ENCODE data around the gene MACROD2.

MACROD2 gene

DNA sequence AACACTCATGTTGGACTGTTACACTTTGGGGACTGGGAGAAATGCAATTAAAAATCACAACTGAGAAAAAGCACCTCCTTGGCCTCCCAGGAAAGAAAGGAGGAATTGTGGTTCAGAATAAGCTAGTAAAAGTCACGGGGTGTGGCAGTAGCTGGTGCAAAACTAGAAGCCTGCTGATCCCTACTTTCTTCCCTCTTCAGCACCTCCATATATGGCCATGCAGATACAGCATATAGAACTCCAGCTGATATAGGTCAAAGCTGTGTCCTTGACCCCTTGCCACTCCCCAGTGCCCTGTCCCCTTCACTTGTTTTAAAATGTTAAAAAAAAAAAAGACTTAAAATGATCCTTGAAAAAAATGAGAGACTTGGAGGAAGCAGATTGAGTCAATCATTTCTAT lies 347.6 kb downstream of the MACROD2 start:
- DNase-seq = no peak

DNA sequence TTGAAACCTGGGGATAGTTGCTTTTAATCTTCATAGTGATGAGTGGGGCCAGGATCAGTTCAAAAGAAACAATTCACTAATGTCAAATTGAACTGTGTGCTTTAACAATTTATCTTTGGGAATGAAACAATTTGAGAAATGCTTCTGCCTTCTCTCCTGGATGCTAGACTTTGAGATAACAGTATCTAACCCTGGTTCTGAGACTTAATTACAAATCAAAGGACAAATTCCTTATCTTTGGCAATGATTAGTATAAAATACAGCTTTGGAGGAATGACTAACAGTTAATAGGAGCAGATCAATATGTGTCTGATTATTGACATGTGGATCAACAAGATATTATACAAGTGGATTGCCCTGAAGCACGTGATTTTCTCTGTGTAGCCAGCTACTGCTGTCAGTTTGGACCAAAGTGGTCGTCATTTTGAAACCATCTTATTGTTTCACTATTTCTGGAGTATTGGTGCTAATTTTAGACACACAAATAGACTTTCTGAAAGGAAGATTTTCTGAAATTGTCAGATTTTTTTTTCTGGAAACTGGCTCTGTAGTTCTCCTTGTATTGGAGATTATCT lies 348.3 kb downstream of the MACROD2 start:
- DNase-seq = no peak

DNA sequence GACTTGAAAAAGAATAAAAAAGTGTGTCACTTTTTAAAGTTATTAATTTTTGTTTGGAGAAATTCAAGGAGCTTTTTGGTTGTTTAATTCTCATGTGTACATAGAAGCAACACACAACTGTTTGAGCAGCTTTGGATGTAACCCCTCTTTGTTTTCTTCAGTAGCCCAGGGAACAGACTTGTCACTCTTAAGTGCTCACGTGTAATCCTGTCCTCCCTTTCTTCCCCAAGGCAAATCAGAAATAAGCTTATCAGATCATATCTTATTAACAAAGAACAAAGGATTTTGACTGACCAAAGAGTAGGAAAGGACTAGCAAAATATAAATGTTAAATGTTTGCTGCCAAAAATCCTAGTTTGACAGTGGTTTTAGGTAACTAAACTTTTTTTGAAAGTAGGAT lies 349.4 kb downstream of the MACROD2 start:
- DNase-seq = no peak

DNA sequence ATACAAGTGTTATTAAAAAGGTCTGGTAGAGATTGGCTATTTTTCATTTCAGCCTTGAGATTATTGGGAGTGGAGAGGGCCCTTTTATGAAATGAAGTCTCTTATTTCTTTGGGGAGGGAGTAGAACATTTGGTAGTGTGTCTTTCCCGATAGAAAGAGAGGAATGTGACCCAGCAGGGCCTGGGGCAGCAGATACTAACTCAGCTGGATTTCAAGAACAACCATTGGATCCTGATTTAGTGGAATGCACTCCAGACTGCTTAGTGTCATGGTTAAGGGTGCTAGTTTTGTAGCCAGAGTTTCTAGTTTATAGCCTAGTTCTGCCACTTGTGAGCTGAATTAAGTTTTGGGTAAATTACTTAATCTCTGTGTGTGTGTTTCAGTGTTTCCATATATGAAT lies 360.5 kb downstream of the MACROD2 start:
- DNase-seq = no peak

DNA sequence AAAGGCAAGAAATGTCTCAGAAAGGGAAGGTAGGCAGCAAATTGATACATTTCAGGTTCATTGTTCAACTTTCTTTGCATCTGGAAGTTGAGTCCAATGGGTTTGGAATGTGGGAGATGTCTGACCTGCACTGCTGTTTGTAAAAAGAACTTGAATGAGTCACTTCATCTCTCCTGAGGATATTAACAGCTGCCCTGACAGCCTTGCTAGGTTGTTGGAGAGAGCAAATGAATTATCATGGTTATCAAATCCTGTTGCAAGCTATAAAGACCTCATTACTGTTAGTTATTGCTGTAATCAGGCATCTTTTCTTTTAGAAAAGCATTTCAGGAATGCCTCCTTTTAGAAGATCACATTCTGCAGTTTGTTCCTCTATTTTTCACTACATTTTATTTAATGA lies 365.1 kb downstream of the MACROD2 start:
- no peak for DNase-seq

DNA sequence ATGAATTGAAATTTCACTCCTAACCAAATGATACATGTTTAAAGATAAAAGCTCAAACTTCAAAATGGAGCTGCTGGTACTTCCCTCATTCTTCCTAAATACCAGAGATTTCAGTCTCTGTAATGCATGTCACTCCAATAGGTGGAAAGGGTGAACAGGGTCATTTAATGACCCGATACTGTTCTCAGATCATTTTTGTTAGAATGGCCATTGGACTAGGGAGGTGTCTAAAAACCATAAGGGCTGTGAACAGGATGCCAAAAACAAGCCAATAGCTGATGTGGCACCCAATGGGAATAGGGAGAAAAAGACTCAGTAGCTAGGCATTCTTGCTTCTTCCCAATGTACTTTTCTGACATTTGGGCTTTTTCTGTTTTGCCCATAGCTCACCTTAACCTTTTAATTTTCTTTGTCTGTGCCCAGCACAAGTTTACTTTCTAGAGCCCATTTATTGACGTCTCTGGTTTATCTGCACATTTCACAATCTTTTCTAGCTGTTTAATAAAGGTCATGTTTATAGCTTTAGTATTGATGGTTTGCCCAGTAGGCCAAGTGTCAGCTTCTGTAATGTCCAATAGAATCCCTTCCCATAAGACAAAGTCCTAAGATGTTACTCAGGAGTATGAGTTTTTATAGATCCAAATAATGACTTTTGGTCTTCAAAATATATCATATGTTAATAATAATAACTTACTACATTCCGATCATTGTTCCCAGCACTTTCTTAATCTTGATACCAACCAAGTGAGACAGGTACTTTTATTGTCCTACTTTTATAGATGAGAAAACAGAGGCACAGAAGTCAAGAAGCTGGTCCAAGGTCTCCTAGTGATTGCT lies 366.4 kb downstream of the MACROD2 start:
- no peak for DNase-seq

DNA sequence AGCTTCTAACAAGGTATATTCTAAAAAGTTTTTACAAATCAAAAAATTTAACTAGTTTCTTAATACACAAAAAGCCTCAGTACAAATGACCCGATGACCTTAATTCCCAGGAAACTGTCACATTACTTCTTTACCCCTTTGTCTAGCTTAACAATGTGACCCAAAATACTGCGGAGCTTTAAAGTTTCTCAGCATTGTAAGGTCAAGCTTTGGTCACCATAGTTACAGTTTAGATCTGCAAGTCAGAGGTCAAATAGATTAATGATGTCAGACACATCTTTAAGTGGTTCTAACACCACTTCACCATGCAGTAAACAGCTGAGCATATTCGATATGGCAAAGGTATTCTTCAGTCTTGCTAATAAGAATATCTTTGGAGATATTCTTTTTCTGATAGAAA lies 378.9 kb downstream of the MACROD2 start:
- DNase-seq = no peak

DNA sequence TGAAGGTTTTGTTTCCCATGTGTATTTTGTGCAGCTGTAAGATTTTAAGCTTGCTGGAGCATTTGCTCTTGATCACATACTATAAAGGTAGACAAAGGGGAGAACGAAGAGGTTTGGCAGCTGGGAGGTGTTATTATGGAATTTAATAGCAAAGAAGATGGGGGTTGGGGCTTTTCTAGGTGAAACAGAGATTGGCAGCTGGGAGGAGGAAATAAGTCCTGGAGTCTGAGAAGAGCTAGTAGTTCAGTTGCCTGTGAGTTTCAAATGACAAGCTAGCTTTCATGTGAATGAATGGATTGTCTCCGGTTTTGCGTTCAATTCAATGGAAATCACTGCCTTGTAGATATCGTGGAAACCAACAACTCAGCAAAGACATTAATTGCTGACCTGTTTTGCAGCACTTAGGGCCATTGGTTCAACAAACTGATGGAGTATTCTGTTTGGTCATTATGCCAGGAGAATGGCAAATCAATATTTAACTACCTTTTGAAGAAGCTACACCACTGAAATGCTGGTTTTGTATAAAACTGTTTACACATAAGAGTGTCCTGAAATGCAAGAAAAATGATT lies 380.2 kb downstream of the MACROD2 start:
- no peak for DNase-seq

DNA sequence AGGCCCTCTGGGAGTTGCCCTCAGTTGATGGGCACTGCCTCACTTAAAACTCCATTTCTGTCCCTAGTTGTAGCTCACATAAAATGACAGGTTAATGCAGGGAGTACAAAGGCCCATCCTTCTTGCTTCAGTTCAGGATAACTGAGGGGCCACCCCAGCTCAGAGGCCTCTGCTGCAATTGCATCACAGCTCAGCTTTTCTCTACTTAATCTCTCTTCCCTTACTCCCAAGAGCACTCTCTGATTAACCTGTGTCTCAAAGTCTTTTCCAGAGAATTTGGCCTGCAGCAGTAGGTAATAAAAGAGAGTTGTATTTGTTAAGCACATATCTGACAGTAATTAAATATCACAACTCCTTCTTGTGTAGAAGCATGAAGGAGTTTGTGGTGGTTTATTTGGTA lies 383.0 kb downstream of the MACROD2 start:
- DNase-seq = no peak

DNA sequence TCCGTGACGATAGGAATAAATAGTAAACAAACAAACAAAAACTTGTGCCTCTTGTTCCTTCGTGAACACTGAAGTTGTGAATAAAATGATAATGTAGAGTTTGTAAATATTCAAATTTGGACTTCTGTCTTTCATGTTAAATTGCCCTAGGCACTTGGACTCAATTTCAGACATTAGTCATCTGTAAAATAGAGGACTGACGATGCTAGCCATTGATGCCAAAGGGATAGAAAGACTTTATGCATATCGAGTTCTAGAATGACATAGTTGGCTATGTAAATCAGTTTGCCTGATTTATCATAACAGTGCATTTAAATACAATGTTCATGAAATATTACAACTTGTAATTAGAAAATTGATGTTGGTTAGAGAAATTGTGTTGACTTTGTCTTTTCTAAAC lies 388.0 kb downstream of the MACROD2 start:
- no peak for DNase-seq

DNA sequence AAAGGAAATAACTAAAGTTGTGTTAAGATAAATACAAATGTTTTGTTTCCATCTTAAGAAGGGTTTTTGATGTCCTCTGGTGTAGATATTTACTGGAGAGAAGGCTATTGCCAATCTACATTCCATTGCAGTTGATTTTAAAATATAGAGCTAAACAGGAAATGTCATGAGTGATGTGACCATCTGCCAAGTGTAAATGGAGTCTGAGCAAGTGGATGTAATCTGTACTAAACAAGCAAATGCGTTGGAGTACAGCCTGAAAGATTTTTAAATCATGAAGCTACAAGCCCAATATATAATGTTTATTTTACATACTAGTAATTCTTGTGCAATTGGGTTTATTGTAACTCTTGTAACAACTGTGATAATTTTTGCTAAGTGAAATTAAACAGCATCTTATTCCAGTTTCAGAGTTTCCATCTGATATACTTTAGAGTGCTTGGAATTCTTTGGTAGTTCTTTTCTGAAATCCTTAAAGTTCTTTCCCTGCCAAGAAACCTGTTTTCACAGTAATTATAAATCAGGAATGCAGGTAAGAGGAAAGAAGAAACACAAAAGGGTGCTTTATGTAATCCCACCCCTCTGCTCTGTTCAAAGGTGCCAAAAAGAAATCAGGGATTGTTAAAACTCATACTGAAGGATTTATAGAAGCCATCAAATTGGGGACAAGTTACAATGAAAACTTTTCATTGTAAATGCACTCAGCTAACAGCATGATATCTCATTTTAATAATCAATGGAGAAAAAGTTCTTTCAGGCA lies 389.3 kb downstream of the MACROD2 start:
- no peak for DNase-seq

DNA sequence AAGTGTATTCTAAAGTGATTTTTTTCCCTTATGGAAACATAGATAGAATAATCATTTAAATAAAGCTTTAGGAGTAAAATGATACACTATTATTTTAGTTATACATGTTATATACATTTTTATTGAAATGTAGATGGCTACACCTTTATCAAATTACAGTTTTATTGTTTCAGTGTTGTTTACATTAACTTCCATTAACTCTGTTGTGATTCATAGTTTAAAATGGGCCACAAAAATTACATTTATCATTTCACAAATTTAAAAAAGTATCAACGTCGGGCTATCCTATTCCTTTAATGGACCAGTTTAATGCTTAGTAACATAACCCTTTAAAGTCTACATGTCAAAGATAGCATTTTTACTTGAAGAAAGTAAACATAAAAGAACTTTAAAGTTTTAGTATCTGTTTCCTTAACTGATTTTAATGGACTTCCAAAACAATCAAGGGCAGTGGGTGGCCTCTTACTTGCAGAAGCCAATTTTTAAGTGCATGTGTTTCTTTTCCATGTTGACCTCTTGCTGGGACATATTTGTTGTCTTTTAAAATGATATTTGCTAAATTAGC lies 389.9 kb downstream of the MACROD2 start:
- DNase-seq = no peak

DNA sequence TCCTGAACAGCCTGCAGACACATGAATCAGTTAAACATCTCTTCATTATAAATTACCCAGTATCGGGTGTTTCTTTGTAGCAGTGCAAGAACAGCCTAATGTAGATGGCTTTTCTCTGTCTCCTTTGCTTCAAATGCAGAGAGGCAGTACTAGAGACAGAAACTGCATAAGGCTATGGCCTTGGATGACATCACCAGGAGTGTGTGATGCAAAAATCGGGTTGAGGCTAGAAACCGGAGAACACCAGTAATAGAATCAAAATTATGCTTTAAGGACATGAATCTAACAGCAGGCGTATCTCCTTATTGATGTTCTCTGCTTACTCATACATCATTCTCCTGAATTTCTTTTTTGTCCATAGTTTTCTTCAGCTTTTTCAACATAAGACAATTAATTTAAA lies 391.4 kb downstream of the MACROD2 start:
- no peak for DNase-seq

DNA sequence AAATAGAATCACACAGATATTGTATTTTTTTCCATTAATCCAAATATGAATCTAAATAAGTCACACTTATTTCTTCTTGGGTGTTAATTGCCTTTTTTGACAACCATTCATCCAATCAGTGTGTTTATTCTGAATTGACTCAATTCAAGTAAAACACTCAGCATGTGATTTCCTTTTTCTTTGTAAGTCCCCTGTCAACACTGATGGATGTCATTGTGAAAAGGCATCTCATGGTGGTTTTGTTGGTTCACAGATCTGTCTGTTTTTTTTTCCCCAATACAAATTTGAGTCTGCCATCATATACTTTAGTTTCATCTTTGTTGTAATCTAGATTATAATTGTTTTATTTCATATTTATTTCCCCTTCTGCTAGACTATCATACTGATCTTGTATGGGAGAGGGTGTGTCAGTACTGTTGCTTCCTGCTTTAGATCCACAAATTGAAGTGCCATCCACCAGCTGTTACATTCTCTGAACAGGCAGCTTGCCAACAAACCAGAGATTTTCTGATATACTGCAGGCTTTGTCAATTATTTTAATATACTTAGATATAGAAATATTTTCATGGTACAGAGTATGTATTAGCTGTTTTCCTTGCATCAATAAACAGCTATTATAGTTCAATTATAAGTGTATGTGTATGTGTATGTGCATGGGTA lies 406.3 kb downstream of the MACROD2 start:
- DNase-seq = no peak

DNA sequence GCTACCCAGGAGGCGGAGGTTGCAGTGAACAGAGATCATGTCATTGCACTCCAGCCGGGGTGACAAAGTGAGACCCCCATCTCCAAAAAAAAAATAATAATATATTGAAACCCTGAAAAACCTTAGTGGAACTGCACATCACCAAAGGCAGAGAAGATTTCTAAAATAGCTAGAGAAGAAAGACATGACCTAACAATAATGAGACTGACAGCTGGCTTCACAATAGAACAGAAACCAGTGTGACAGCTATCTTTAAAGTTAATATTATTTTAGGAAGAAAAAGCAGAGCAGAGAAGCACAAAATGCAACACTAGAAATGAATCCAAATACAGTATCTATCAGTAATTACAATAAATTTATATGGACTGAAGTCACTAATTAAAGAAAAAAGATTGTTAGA lies 409.2 kb downstream of the MACROD2 start:
- no peak for DNase-seq

DNA sequence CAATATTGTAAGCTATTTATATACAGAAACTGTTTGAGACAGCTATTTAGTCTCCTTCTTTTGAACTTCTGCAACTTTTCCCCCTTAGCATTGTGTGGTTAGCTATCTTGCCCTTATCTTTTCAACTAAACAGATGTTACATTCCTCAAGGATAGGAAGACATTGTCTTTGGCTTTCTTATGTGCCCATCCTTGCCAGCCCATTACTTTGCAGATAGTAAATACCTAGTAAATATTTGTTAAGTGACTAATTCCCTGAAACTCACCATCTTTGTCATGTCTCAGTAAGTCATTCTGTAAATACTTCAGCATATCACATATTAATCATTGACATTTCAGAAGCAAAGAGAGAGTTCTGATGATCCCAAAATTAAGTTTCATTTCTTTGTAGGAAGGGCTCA lies 411.2 kb downstream of the MACROD2 start:
- DNase-seq = no peak

DNA sequence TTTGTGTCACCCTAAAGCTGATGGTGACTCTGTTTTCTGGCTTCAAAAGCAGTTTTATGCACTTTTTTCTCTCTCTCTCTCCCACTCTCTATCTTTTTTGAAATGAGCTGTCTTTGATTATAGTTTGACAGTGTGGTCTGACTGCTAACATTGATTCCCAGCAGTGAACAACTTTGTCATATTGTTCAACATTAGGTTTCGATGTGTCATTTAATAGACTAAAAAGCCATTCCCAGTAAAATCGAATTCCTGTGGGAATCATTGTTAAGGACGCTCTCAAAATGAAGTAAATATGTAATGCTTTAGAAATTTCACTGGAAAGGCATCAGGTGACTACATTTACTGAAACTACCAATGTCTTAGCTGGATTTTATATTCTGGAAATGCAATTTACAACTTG lies 412.0 kb downstream of the MACROD2 start:
- no peak for DNase-seq

DNA sequence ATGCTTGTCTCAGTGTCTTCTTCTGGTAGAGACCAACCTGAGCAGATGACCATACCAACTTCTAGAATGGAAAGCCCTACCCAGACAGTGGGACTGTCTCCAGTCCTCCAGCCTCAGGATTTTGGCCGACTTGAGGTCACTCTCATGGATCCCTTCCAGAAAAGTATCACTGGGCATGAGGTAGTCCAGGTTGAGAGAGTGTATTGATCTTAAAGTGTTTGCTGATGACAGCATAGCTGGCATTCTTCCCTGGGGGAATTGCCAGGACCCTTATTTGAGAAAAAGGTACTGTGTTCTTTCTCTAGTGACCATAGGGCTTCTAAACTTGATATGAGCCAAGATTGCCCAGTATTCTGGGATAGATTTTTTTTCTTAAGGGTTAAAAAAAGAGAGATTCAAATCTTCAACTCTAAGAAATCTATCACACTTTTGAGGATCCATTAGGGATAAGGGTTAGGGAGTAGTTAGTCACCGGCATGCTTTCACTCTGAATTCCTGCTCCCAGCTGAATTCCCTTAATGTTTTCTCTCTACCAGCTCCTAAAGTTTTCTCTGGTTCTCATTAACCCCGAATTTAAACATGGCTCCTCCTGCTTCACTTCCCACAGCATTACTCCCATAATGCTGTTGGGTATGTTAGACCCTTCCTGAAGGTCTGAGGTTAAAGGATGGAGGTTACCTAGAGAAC lies 415.7 kb downstream of the MACROD2 start:
- no peak for DNase-seq

DNA sequence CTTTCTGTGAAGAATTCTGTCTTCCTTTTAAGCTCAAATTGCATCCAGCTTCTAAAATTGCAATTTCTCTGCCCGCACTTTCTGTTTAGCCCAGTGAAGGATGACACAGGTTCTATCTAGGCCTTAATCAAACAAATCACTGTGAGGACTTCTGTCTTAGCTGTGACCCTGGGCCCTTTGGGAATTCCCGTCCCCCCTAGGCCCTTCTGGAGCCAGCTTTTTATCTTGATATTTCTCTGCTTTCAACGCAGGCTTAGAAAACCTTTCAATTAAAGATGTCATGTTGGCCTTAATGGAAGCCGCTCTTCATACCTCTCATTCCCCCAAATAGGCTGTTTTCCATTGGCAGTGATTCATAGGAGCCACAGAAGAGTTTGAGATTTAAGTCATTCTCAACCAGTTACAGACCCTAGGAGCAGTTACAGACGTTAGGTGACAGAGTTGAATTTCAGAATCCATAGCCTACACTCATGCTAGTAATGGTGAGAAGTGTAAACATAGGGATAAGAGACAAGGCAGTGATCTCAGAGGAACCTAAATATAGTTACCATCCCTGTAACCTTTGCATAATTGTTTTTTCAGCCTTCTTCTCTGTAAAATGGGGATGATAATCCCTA lies 416.9 kb downstream of the MACROD2 start:
- DNase-seq = no peak

DNA sequence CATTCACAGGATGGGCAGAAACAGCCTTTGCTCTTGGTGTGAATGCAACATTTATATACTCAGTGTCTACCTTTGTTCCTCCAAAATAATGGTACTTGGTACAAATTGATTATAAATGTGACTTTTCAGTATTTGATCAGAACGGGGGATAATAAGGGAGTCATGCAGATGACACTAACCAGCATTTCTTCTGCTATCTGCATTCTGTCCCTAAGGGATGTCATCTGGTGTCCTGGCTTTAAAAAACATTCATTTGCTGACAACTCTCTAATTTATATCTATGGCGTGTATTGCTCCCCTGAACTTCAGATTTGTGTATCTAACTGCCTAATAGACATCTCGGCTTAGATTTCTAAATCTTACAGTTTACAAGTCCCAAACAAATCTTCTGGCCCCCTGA lies 418.5 kb downstream of the MACROD2 start:
- DNase-seq = no peak

DNA sequence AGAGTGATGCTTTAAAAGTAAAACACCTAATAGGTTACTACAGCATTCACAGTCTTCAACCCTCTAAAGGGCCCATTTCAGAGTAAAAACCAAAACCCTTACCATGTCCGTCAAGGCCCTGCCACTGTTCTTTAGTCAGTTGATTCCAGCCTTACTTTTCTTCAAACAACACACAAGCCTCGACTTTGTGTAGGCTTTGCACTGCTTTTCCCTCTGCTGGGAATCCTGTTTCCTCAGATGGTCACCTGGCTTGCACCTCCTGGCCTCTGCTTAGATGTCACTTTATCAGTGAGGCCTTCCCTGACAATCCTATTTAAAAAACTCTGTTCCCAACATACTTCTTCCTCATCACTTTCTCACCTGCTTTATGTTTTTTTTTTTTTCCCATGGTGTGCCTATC lies 419.2 kb downstream of the MACROD2 start:
- DNase-seq = no peak

DNA sequence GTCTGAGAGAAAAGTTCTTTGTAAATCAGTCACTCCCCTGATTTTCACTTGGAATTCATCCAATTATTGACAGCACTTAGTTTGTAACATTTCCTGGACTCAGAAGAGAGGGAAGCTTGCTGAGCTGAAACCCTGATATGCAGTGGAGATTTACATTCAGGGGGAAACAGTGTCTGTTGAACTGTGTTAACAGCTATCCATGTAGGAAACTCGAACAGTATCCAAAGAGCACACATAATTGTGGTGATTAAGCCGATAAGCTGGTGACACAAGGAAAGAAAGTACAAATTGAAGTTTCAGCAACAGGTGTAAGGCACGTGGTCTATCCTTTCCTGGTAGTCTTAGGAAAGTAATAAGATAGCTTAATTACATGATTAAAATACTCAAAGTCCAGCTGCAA lies 420.2 kb downstream of the MACROD2 start:
- no peak for DNase-seq

Measured in activated naive CD4-positive, alpha-beta T cell (primary cell).